Activated T-cell treated with anti-CD3 and anti-CD28 coated beads, Interleukin-2, amount 50 U/mL, for 72 hours (primary cell): ENCODE results near the gene C2orf92. TPM values are rescaled to one million over a fixed set of nuclear protein-coding genes. Genes with fewer than 3 reads are reported as not detected.
A peak's percentile ranks its signal among the peaks of the same experiment; 100 is the strongest.
"Not testable (repeated sequence)": the region's sequence is repeated elsewhere in the genome, so short reads cannot be mapped to it uniquely, and the experiment has no call there.

ENCODE experiments used
- ATAC-seq, 2 donors: fragments of 150-1000 bp; cut with Tn5 transposase; replicated peaks in 1 of 2; 2 replicates each; pipeline ENCODE4 v1.10.0; 2021; ENCODE audit warnings: moderate library complexity in 2 of 2, mild to moderate bottlenecking in 1 of 2
- DNase-seq, 2 donors: peaks; one replicate each; pipeline ENCODE4 v3.0.0; 2021 to 2022; ENCODE audit warnings: mixed read lengths in 1 of 2
- H3K27ac Mint-ChIP-seq: one replicate; pipeline ENCODE4 v1.8.0; 2022; ENCODE audit warnings: mild to moderate bottlenecking, moderate library complexity, mixed read lengths
- H3K27me3 Mint-ChIP-seq: one replicate; pipeline ENCODE4 v1.8.0; 2022; ENCODE audit warnings: low read depth, mixed read lengths
- H3K36me3 Mint-ChIP-seq, 2 donors: one replicate each; pipeline ENCODE4 v1.8.0; 2022; ENCODE audit warnings: mixed read lengths in 2 of 2, mild to moderate bottlenecking in 1 of 2; ENCODE audit not compliant: insufficient read depth in 2 of 2
- H3K4me1 Mint-ChIP-seq: one replicate; pipeline ENCODE4 v1.8.0; 2022; ENCODE audit warnings: low read depth, mixed read lengths
- H3K4me3 Mint-ChIP-seq, 2 donors: one replicate each; pipeline ENCODE4 v1.8.0; 2022; ENCODE audit warnings: mild to moderate bottlenecking in 2 of 2, mixed read lengths in 2 of 2, moderate library complexity in 2 of 2
- H3K9me3 Mint-ChIP-seq, 2 donors: one replicate each; pipeline ENCODE4 v1.8.0; 2022; ENCODE audit warnings: mixed read lengths in 2 of 2
- total RNA-seq, 2 donors: library from RNA; stranded (reverse); gene quantifications; one replicate each; pipeline ENCODE4 v1.2.3, GENCODE V29; 2022

The C2orf92 gene
- total RNA-seq, 2 donors from 2014 or later: 15.2 to 18.0 TPM

GRCh38 chr2:97678298-97678697 is 8.8 kb downstream of the C2orf92 start:
- peaks cover 37% of the 10 kb centered on the region for H3K4me1 Mint-ChIP-seq
- no peak overlapping the region for H3K4me3 Mint-ChIP-seq
- H3K36me3 Mint-ChIP-seq: peaks cover 0 to 9% of the 10 kb centered on the region in 2 donors
- H3K27ac Mint-ChIP-seq: no peak overlapping the region
- H3K27me3 Mint-ChIP-seq: no peaks in the 10 kb centered on the region
- H3K9me3 Mint-ChIP-seq: no peaks in the 10 kb centered on the region
- no peak for DNase-seq
- ATAC-seq: no peak

DNA sequence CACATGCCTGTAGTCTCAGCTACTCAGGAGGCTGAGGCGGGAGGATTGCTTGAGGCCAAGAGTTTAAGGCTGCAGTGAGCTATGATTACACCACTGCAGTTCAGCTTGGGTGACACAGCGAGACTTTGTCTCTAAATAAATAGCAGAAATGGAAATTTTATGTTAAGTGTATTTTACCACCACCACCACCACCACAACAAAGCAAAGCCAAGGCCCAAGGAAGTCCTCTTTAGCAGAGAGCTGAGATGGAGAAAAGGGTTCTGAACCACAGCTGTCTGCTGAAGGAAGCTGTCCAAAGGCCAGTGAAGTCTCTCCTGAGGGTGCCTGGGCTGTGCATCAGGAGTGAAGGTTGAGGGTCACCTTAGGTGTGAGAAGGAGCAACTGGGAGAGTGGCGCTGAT is 17.7 kb downstream of the C2orf92 start:
- H3K27ac Mint-ChIP-seq: peak overlapping the region; percentile 38
- H3K27me3 Mint-ChIP-seq, H3K36me3 Mint-ChIP-seq, H3K9me3 Mint-ChIP-seq: not testable (repeated sequence)
- H3K4me3 Mint-ChIP-seq: peak overlapping the region in 1 of 2 donors; percentile 44
- peak in 1 of 2 donors; percentile 54 for ATAC-seq
- DNase-seq: peak in 1 of 2 donors; percentile 25
- peaks cover 21% of the 10 kb centered on the region for H3K4me1 Mint-ChIP-seq

GRCh38 chr2:97688062-97688827 is 18.7 kb downstream of the C2orf92 start:
- ATAC-seq (peak; percentile 90 to 94), DNase-seq (peak in 1 of 2 donors; percentile 17)
- Mint-ChIP-seq H3K36me3 (no peaks in the 10 kb centered on the region), H3K4me3 (peak overlapping the region; percentile 69 to 77), H3K27ac (peak overlapping the region; percentile 24), H3K9me3 (no peaks in the 10 kb centered on the region), H3K4me1 (peaks cover 21% of the 10 kb centered on the region), H3K27me3 (no peaks in the 10 kb centered on the region)

- Mint-ChIP-seq H3K27ac (no peak overlapping the region), H3K36me3 (no peaks in the 10 kb centered on the region), H3K4me3 (no peak overlapping the region), H3K9me3 (no peaks in the 10 kb centered on the region), H3K4me1 (peaks cover 27% of the 10 kb centered on the region), H3K27me3 (no peaks in the 10 kb centered on the region)
- no peak for DNase-seq
- no peak for ATAC-seq
These were observed 21.7 kb downstream of the C2orf92 start for GRCh38 chr2:97691166-97691565.

DNA sequence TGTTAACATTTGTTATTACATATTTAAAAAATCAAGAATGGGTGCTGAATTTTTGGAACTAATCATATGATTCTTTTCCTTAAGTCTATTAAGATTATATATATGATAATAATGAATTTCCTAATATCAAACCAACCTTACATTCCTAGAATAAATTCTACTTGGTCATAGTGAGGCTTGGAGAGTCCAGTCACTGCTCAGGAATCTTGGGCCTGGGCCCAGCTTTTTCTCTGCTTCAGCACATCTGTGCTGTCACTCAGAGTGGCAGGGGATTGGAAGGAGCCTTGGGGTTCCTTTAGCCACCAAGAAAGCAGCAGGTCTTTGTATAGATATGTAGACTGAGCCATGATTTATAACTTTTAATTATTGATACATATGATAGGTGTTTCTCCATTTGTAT is 24.0 kb downstream of the C2orf92 start:
- Mint-ChIP-seq H3K27ac (no peak overlapping the region), H3K4me3 (no peak overlapping the region), H3K4me1 (peaks cover 19% of the 10 kb centered on the region), H3K27me3 (no peaks in the 10 kb centered on the region), H3K36me3 (no peaks in the 10 kb centered on the region), H3K9me3 (no peaks in the 10 kb centered on the region)
- DNase-seq: no peak
- no peak for ATAC-seq

DNA sequence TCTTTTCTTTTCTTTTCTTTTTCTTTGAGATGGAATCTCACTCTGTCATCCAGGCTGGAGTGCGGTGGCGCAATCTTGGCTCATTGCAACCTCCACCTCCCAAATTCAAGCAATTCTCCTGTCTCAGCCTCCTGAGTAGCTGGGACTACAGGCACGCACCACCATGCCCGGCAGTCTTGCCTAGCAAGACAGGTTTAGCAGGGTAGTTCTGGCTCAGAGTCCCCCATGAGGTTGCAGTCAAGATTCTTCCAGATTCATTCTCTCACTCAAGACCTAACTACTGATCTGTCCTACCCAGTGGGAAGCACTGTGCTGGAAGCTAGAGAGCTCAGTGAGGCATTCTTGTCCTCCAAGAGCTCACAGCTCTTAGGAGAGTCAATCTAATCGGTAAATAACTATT is 26.2 kb downstream of the C2orf92 start:
- Mint-ChIP-seq H3K4me1 (peaks cover 21% of the 10 kb centered on the region), H3K27me3 (no peaks in the 10 kb centered on the region), H3K36me3 (no peaks in the 10 kb centered on the region), H3K9me3 (no peaks in the 10 kb centered on the region), H3K4me3 (no peak overlapping the region), H3K27ac (no peak overlapping the region)
- DNase-seq (no peak), ATAC-seq (no peak)

- H3K4me3 Mint-ChIP-seq: peak overlapping the region; percentile 38 to 61
- DNase-seq: peak; percentile 89 to 93
- peaks cover 21% of the 10 kb centered on the region for H3K4me1 Mint-ChIP-seq
- no peak overlapping the region for H3K27ac Mint-ChIP-seq
- peak; percentile 93 to 94 for ATAC-seq
- no peaks in the 10 kb centered on the region for H3K27me3 Mint-ChIP-seq
- H3K9me3 Mint-ChIP-seq: no peaks in the 10 kb centered on the region
- no peaks in the 10 kb centered on the region for H3K36me3 Mint-ChIP-seq
These were observed 28.0 kb downstream of the C2orf92 start for GRCh38 chr2:97697252-97698235.

DNA sequence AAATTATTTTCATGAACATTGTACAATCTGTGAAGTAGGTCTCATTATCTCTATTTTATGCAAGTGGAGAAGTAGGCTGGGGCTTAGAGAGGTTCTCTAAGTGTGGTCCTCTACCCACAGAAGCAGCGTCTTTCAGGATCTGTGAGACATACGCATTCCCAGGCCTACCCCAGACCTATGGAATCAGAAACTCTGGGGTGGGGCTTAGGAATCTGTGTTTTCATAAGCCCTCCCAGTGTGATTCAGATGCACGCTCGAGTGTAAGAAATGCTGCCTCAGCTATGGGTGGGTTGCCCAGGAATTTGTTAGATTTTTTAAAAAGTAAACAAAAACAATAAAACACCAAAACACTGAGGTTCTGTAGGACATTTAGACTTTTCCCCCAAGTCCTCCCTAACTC is 29.0 kb downstream of the C2orf92 start:
- H3K4me1 Mint-ChIP-seq: peaks cover 21% of the 10 kb centered on the region
- H3K27me3 Mint-ChIP-seq: no peaks in the 10 kb centered on the region
- H3K27ac Mint-ChIP-seq: no peak overlapping the region
- no peaks in the 10 kb centered on the region for H3K9me3 Mint-ChIP-seq
- no peaks in the 10 kb centered on the region for H3K36me3 Mint-ChIP-seq
- H3K4me3 Mint-ChIP-seq: no peak overlapping the region
- ATAC-seq (no peak), DNase-seq (no peak)

GRCh38 chr2:97699765-97700444 is 30.4 kb downstream of the C2orf92 start:
- ATAC-seq: peak; percentile 83 to 84
- H3K36me3 Mint-ChIP-seq: no peaks in the 10 kb centered on the region
- no peaks in the 10 kb centered on the region for H3K9me3 Mint-ChIP-seq
- H3K27me3 Mint-ChIP-seq: no peaks in the 10 kb centered on the region
- no peak overlapping the region for H3K27ac Mint-ChIP-seq
- DNase-seq: peak; percentile 67 to 73
- H3K4me1 Mint-ChIP-seq: peaks cover 16% of the 10 kb centered on the region
- no peak overlapping the region for H3K4me3 Mint-ChIP-seq

- no peak overlapping the region for H3K4me3 Mint-ChIP-seq
- H3K27ac Mint-ChIP-seq: no peak overlapping the region
- H3K36me3 Mint-ChIP-seq: no peaks in the 10 kb centered on the region
- no peaks in the 10 kb centered on the region for H3K9me3 Mint-ChIP-seq
- ATAC-seq: no peak
- no peak for DNase-seq
- H3K4me1 Mint-ChIP-seq: peaks cover 16% of the 10 kb centered on the region
- H3K27me3 Mint-ChIP-seq: no peaks in the 10 kb centered on the region
These were observed 31.7 kb downstream of the C2orf92 start for GRCh38 chr2:97701186-97701585.

- no peak overlapping the region for H3K4me3 Mint-ChIP-seq
- DNase-seq: no peak
- H3K9me3 Mint-ChIP-seq: no peaks in the 10 kb centered on the region
- H3K27ac Mint-ChIP-seq: no peak overlapping the region
- H3K27me3 Mint-ChIP-seq: no peaks in the 10 kb centered on the region
- peaks cover 15% of the 10 kb centered on the region for H3K4me1 Mint-ChIP-seq
- H3K36me3 Mint-ChIP-seq: no peaks in the 10 kb centered on the region
- ATAC-seq: no peak
These were observed 32.4 kb downstream of the C2orf92 start for GRCh38 chr2:97701851-97702465.

DNA sequence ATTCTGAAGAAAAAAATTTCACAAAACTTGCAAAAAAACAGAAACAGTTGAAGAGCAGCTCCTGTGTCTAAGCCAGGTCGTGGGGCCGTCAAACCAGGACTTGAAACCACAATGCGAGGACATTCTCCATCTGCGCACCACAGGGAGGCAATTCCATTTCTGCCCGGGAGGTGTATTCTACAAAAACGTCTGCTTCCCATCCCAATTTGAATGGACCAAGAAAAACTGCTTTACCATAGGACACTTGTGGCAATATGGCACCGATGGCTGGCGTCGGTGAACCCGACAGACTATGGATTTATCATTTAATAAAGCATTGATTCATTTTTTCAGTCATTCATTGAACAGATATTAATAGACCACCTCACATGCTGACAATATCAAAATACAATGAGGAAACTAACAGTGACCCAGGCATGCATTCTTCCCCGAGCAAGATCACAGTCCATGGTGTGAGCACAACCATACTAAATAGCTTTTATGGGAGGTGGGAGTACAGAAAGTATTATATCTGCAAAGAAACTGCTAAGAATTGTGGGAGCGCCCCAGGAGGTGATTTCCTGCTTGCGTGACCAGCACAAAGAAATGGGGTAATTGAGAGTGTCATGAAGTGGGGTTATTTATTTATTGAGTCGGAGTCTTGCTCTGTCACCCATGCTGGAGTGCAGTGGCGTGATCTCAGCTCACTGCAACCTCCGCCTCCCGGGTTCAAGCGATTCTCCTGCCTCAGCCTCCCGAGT is 33.4 kb downstream of the C2orf92 start:
- Mint-ChIP-seq H3K27ac (no peak overlapping the region), H3K4me1 (peaks cover 10% of the 10 kb centered on the region), H3K36me3 (no peaks in the 10 kb centered on the region), H3K4me3 (no peak overlapping the region), H3K27me3 (no peaks in the 10 kb centered on the region), H3K9me3 (no peaks in the 10 kb centered on the region)
- no peak for DNase-seq
- no peak for ATAC-seq
